ENCODE results near the gene BMP6.

DNA sequence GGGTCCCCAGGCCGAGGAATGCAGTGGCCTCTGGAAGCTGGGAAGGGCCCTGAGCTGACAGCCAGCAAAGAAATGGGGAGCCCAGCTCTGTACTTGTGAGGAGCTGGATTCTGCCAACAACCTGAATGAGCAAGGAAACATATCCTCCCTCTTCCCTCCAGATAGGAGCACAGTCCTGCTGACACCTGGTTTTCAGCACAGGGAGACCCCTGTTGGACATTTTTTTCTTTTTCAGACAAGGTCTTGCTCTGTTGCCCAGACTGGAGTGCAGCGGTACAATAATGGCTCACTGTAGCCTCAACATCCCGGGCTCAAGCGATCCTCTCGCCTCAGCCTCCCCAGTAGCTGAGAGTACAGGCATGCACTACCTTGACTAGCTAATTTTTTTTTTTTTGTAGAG lies 21.5 kb downstream of the BMP6 start:
- no peak for TF ChIP-seq RAD21 (IDR thresholded peaks at IDR 0.05 in 1 of 2, conservative IDR thresholded peaks at IDR 0.05 in 1 of 2; ENCODE audit: low read depth in 2 of 2, low read length in 2 of 2)
- no peak for TF ChIP-seq POLR2AphosphoS5 (IDR thresholded peaks at IDR 0.05; ENCODE audit: low read depth, low read length)
- TF ChIP-seq POLR2A (IDR thresholded peaks at IDR 0.05; ENCODE audit: control extremely low read depth in 1 of 2, low read depth in 2 of 2, low read length in 2 of 2) = no peak
- TF ChIP-seq, protein P1, sequence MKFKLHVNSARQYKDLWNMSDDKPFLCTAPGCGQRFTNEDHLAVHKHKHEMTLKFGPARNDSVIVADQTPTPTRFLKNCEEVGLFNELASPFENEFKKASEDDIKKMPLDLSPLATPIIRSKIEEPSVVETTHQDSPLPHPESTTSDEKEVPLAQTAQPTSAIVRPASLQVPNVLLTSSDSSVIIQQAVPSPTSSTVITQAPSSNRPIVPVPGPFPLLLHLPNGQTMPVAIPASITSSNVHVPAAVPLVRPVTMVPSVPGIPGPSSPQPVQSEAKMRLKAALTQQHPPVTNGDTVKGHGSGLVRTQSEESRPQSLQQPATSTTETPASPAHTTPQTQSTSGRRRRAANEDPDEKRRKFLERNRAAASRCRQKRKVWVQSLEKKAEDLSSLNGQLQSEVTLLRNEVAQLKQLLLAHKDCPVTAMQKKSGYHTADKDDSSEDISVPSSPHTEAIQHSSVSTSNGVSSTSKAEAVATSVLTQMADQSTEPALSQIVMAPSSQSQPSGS (IDR thresholded peaks at IDR 0.05; ENCODE audit: low read length) = no peak
- TF ChIP-seq, protein P2, sequence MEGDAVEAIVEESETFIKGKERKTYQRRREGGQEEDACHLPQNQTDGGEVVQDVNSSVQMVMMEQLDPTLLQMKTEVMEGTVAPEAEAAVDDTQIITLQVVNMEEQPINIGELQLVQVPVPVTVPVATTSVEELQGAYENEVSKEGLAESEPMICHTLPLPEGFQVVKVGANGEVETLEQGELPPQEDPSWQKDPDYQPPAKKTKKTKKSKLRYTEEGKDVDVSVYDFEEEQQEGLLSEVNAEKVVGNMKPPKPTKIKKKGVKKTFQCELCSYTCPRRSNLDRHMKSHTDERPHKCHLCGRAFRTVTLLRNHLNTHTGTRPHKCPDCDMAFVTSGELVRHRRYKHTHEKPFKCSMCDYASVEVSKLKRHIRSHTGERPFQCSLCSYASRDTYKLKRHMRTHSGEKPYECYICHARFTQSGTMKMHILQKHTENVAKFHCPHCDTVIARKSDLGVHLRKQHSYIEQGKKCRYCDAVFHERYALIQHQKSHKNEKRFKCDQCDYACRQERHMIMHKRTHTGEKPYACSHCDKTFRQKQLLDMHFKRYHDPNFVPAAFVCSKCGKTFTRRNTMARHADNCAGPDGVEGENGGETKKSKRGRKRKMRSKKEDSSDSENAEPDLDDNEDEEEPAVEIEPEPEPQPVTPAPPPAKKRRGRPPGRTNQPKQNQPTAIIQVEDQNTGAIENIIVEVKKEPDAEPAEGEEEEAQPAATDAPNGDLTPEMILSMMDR (IDR thresholded peaks at IDR 0.05; ENCODE audit: control extremely low read depth in 1 of 3, insufficient read depth in 1 of 3, low read depth in 1 of 3, low read length in 3 of 3) = no peak
- no peak for TF ChIP-seq TAF1 (IDR thresholded peaks at IDR 0.05; ENCODE audit: low read depth, low read length)
- TF ChIP-seq, protein P3, sequence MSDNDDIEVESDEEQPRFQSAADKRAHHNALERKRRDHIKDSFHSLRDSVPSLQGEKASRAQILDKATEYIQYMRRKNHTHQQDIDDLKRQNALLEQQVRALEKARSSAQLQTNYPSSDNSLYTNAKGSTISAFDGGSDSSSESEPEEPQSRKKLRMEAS (IDR thresholded peaks at IDR 0.05) = no peak
- TF ChIP-seq YY1 (IDR thresholded peaks at IDR 0.05; ENCODE audit: low read depth, low read length) = no peak
- TF ChIP-seq SP2 (IDR thresholded peaks at IDR 0.05; ENCODE audit: low read length) = no peak

Measured in H1 (cell line).